ENCODE results near the gene PYGO2. TPM values are rescaled to one million over a fixed set of nuclear protein-coding genes. Genes with fewer than 3 reads are reported as not detected.
A peak's percentile ranks its signal among the peaks of the same experiment; 100 is the strongest.

Gene PYGO2
- total RNA-seq, 1 experiment from 2014 or later, result 37.4 TPM

GRCh38 chr1:154936555-154937084 is 25.0 kb downstream of the PYGO2 start, which contains the start of gene PMVK (continued):
- TF ChIP-seq, protein P1, sequence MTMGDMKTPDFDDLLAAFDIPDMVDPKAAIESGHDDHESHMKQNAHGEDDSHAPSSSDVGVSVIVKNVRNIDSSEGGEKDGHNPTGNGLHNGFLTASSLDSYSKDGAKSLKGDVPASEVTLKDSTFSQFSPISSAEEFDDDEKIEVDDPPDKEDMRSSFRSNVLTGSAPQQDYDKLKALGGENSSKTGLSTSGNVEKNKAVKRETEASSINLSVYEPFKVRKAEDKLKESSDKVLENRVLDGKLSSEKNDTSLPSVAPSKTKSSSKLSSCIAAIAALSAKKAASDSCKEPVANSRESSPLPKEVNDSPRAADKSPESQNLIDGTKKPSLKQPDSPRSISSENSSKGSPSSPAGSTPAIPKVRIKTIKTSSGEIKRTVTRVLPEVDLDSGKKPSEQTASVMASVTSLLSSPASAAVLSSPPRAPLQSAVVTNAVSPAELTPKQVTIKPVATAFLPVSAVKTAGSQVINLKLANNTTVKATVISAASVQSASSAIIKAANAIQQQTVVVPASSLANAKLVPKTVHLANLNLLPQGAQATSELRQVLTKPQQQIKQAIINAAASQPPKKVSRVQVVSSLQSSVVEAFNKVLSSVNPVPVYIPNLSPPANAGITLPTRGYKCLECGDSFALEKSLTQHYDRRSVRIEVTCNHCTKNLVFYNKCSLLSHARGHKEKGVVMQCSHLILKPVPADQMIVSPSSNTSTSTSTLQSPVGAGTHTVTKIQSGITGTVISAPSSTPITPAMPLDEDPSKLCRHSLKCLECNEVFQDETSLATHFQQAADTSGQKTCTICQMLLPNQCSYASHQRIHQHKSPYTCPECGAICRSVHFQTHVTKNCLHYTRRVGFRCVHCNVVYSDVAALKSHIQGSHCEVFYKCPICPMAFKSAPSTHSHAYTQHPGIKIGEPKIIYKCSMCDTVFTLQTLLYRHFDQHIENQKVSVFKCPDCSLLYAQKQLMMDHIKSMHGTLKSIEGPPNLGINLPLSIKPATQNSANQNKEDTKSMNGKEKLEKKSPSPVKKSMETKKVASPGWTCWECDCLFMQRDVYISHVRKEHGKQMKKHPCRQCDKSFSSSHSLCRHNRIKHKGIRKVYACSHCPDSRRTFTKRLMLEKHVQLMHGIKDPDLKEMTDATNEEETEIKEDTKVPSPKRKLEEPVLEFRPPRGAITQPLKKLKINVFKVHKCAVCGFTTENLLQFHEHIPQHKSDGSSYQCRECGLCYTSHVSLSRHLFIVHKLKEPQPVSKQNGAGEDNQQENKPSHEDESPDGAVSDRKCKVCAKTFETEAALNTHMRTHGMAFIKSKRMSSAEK (CRISPR knock-in tag; IDR thresholded peaks at IDR 0.05; ENCODE audit: borderline replicate concordance), result no peak
- TF ChIP-seq NR2C2 (CRISPR knock-in tag; IDR thresholded peaks at IDR 0.05) (peak; percentile 83), SOX15 (CRISPR knock-in tag; IDR thresholded peaks at IDR 0.05) (no peak), PREB (CRISPR knock-in tag; IDR thresholded peaks at IDR 0.05; ENCODE audit: borderline replicate concordance) (peak; percentile 87; the same call in 1 of the 2 replicates), PRRX2 (CRISPR knock-in tag; IDR thresholded peaks at IDR 0.05) (no peak), TEAD4 (CRISPR knock-in tag; IDR thresholded peaks at IDR 0.05) (peak; percentile 87), ZNF317 (CRISPR knock-in tag; IDR thresholded peaks at IDR 0.05; ENCODE audit: borderline replicate concordance, low read depth) (peak; percentile 63; the same call in 1 of the 2 replicates), RELA (CRISPR knock-in tag; IDR thresholded peaks at IDR 0.05; ENCODE audit: borderline replicate concordance) (peak; percentile 96), JAZF1 (CRISPR knock-in tag; IDR thresholded peaks at IDR 0.05) (no peak), ZBTB21 (CRISPR knock-in tag; IDR thresholded peaks at IDR 0.05; ENCODE audit: borderline replicate concordance) (peak; percentile 84; the same call in 1 of the 2 replicates), GABPB1 (CRISPR knock-in tag; IDR thresholded peaks at IDR 0.05) (peak; percentile 81), CDX4 (CRISPR knock-in tag; IDR thresholded peaks at IDR 0.05; ENCODE audit: borderline replicate concordance) (no peak), ATF1 (CRISPR knock-in tag; IDR thresholded peaks at IDR 0.05) (peak; percentile 91; the same call in 1 of the 2 replicates), ERG (CRISPR knock-in tag; IDR thresholded peaks at IDR 0.05) (no peak; the same call in 1 of the 2 replicates)
- TF ChIP-seq, protein P2, sequence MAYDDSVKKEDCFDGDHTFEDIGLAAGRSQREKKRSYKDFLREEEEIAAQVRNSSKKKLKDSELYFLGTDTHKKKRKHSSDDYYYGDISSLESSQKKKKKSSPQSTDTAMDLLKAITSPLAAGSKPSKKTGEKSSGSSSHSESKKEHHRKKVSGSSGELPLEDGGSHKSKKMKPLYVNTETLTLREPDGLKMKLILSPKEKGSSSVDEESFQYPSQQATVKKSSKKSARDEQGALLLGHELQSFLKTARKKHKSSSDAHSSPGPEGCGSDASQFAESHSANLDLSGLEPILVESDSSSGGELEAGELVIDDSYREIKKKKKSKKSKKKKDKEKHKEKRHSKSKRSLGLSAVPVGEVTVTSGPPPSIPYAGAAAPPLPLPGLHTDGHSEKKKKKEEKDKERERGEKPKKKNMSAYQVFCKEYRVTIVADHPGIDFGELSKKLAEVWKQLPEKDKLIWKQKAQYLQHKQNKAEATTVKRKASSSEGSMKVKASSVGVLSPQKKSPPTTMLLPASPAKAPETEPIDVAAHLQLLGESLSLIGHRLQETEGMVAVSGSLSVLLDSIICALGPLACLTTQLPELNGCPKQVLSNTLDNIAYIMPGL (CRISPR knock-in tag; IDR thresholded peaks at IDR 0.05), result peak; percentile 71
- TF ChIP-seq, protein P3, sequence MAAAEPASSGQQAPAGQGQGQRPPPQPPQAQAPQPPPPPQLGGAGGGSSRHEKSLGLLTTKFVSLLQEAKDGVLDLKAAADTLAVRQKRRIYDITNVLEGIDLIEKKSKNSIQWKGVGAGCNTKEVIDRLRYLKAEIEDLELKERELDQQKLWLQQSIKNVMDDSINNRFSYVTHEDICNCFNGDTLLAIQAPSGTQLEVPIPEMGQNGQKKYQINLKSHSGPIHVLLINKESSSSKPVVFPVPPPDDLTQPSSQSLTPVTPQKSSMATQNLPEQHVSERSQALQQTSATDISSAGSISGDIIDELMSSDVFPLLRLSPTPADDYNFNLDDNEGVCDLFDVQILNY (CRISPR knock-in tag; IDR thresholded peaks at IDR 0.05), result peak; percentile 97
- TF ChIP-seq, protein P4, sequence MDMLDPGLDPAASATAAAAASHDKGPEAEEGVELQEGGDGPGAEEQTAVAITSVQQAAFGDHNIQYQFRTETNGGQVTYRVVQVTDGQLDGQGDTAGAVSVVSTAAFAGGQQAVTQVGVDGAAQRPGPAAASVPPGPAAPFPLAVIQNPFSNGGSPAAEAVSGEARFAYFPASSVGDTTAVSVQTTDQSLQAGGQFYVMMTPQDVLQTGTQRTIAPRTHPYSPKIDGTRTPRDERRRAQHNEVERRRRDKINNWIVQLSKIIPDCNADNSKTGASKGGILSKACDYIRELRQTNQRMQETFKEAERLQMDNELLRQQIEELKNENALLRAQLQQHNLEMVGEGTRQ (CRISPR knock-in tag; IDR thresholded peaks at IDR 0.05), result peak; percentile 96
- TF ChIP-seq, protein P5, sequence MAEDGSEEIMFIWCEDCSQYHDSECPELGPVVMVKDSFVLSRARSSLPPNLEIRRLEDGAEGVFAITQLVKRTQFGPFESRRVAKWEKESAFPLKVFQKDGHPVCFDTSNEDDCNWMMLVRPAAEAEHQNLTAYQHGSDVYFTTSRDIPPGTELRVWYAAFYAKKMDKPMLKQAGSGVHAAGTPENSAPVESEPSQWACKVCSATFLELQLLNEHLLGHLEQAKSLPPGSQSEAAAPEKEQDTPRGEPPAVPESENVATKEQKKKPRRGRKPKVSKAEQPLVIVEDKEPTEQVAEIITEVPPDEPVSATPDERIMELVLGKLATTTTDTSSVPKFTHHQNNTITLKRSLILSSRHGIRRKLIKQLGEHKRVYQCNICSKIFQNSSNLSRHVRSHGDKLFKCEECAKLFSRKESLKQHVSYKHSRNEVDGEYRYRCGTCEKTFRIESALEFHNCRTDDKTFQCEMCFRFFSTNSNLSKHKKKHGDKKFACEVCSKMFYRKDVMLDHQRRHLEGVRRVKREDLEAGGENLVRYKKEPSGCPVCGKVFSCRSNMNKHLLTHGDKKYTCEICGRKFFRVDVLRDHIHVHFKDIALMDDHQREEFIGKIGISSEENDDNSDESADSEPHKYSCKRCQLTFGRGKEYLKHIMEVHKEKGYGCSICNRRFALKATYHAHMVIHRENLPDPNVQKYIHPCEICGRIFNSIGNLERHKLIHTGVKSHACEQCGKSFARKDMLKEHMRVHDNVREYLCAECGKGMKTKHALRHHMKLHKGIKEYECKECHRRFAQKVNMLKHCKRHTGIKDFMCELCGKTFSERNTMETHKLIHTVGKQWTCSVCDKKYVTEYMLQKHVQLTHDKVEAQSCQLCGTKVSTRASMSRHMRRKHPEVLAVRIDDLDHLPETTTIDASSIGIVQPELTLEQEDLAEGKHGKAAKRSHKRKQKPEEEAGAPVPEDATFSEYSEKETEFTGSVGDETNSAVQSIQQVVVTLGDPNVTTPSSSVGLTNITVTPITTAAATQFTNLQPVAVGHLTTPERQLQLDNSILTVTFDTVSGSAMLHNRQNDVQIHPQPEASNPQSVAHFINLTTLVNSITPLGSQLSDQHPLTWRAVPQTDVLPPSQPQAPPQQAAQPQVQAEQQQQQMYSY (CRISPR knock-in tag; IDR thresholded peaks at IDR 0.05), result peak; percentile 83
- TF ChIP-seq, protein P6, sequence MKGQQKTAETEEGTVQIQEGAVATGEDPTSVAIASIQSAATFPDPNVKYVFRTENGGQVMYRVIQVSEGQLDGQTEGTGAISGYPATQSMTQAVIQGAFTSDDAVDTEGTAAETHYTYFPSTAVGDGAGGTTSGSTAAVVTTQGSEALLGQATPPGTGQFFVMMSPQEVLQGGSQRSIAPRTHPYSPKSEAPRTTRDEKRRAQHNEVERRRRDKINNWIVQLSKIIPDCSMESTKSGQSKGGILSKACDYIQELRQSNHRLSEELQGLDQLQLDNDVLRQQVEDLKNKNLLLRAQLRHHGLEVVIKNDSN (CRISPR knock-in tag; IDR thresholded peaks at IDR 0.05), result peak; percentile 96
- TF ChIP-seq, protein P7, sequence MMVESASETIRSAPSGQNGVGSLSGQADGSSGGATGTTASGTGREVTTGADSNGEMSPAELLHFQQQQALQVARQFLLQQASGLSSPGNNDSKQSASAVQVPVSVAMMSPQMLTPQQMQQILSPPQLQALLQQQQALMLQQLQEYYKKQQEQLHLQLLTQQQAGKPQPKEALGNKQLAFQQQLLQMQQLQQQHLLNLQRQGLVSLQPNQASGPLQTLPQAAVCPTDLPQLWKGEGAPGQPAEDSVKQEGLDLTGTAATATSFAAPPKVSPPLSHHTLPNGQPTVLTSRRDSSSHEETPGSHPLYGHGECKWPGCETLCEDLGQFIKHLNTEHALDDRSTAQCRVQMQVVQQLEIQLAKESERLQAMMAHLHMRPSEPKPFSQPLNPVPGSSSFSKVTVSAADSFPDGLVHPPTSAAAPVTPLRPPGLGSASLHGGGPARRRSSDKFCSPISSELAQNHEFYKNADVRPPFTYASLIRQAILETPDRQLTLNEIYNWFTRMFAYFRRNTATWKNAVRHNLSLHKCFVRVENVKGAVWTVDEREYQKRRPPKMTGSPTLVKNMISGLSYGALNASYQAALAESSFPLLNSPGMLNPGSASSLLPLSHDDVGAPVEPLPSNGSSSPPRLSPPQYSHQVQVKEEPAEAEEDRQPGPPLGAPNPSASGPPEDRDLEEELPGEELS (CRISPR knock-in tag; IDR thresholded peaks at IDR 0.05), result peak; percentile 99

All from WTC11 (cell line).